NCI-H1092 (cell line): Measurements from ENCODE around the gene KIF17.

ENCODE experiments used
- DNase-seq: peaks from one replicate; lab custom pipeline; 2025; lab: John Stamatoyannopoulos, UW

KIF17 gene

GRCh38 chr1:20710469-20711284, 7.1 kb downstream of the KIF17 start:
- DNase-seq = peak; percentile 62

- no peak for DNase-seq
Measured at GRCh38 chr1:20709868-20710267, 7.9 kb downstream of the KIF17 start.

GRCh38 chr1:20708891-20709290, 8.9 kb downstream of the KIF17 start:
- DNase-seq = no peak

GRCh38 chr1:20708057-20708456, 9.8 kb downstream of the KIF17 start:
- DNase-seq = no peak

GRCh38 chr1:20706841-20707240, 11.0 kb downstream of the KIF17 start:
- DNase-seq = no peak

- DNase-seq = no peak
Measured at GRCh38 chr1:20705203-20705755, 12.5 kb downstream of the KIF17 start.

GRCh38 chr1:20704390-20705202, 13.2 kb downstream of the KIF17 start:
- no peak for DNase-seq

- no peak for DNase-seq
Measured at GRCh38 chr1:20703124-20703756, 14.6 kb downstream of the KIF17 start.

GRCh38 chr1:20702416-20702815, 15.4 kb downstream of the KIF17 start:
- no peak for DNase-seq

GRCh38 chr1:20701847-20702246, 16.0 kb downstream of the KIF17 start:
- DNase-seq = no peak

- no peak for DNase-seq
Measured at GRCh38 chr1:20701446-20701845, 16.4 kb downstream of the KIF17 start.

GRCh38 chr1:20700636-20701215, 17.1 kb downstream of the KIF17 start:
- DNase-seq = no peak

- DNase-seq = no peak
Measured at GRCh38 chr1:20699558-20699957, 18.2 kb downstream of the KIF17 start.

GRCh38 chr1:20698195-20698910, 19.5 kb downstream of the KIF17 start:
- no peak for DNase-seq

GRCh38 chr1:20697563-20697962, 20.2 kb downstream of the KIF17 start:
- DNase-seq = no peak

GRCh38 chr1:20696397-20697333, 21.1 kb downstream of the KIF17 start:
- peak; percentile 91 for DNase-seq

- no peak for DNase-seq
Measured at GRCh38 chr1:20695515-20695914, 22.3 kb downstream of the KIF17 start.

GRCh38 chr1:20693623-20694022, 24.2 kb downstream of the KIF17 start:
- DNase-seq = no peak

- no peak for DNase-seq
Measured at GRCh38 chr1:20691872-20692271, 25.9 kb downstream of the KIF17 start.

- DNase-seq = no peak
Measured at GRCh38 chr1:20689645-20690056, 28.2 kb downstream of the KIF17 start.
